ENCODE results near the gene INIP.
"Not testable (repeated sequence)": the region's sequence is repeated elsewhere in the genome, so short reads cannot be mapped to it uniquely, and the experiment has no call there.

INIP gene

GRCh38 chr9:112734892-112735291 is 17.0 kb upstream of the INIP start:
- peak in 2 of 5 experiments; percentile 63 to 84 for DNase-seq

GRCh38 chr9:112731971-112732370 is 14.1 kb upstream of the INIP start:
- DNase-seq = no peak

- DNase-seq = no peak
These were observed 10.5 kb upstream of the INIP start for GRCh38 chr9:112728401-112728800.

GRCh38 chr9:112726428-112726827 is 8.5 kb upstream of the INIP start:
- DNase-seq = no peak

GRCh38 chr9:112725961-112726360 is 8.0 kb upstream of the INIP start:
- no peak for DNase-seq

GRCh38 chr9:112722749-112723148 is 4.8 kb upstream of the INIP start:
- DNase-seq = not testable (repeated sequence)

GRCh38 chr9:112720113-112720780 is 2.3 kb upstream of the INIP start:
- no peak for DNase-seq

- no peak for DNase-seq
These were observed 1.8 kb upstream of the INIP start for GRCh38 chr9:112719696-112720095.

- peak in 1 of 5 experiments; percentile 75 for DNase-seq
These were observed 1.3 kb upstream of the INIP start for GRCh38 chr9:112719241-112719691.

GRCh38 chr9:112712678-112713077 is 5.2 kb downstream of the INIP start:
- no peak for DNase-seq

GRCh38 chr9:112711050-112711689 is 6.7 kb downstream of the INIP start:
- no peak for DNase-seq

GRCh38 chr9:112705768-112706427 is 12.0 kb downstream of the INIP start:
- DNase-seq = no peak

GRCh38 chr9:112703304-112703703 is 14.6 kb downstream of the INIP start:
- no peak for DNase-seq

GRCh38 chr9:112700085-112700484 is 17.8 kb downstream of the INIP start:
- no peak for DNase-seq

GRCh38 chr9:112699230-112699629 is 18.7 kb downstream of the INIP start:
- peak in 2 of 5 experiments; percentile 27 to 57 for DNase-seq

- no peak for DNase-seq
These were observed 21.5 kb downstream of the INIP start for GRCh38 chr9:112696461-112696860.

GRCh38 chr9:112694706-112695555 is 23.0 kb downstream of the INIP start:
- no peak for DNase-seq

GRCh38 chr9:112689161-112689740 is 28.7 kb downstream of the INIP start:
- no peak for DNase-seq

- no peak for DNase-seq
These were observed 37.0 kb downstream of the INIP start for GRCh38 chr9:112680731-112681402.

- DNase-seq = no peak
These were observed 40.9 kb downstream of the INIP start for GRCh38 chr9:112677040-112677439.

GRCh38 chr9:112673221-112673620 is 44.7 kb downstream of the INIP start:
- DNase-seq = not testable (repeated sequence)

Data from T-helper 2 cell (primary cell).